Measurements from ENCODE around the gene PPP1R18. TPM values are rescaled to one million over a fixed set of nuclear protein-coding genes. Genes with fewer than 3 reads are reported as not detected.

Gene PPP1R18
- total RNA-seq, 1 experiment from 2014 or later = 50.9 TPM

DNA sequence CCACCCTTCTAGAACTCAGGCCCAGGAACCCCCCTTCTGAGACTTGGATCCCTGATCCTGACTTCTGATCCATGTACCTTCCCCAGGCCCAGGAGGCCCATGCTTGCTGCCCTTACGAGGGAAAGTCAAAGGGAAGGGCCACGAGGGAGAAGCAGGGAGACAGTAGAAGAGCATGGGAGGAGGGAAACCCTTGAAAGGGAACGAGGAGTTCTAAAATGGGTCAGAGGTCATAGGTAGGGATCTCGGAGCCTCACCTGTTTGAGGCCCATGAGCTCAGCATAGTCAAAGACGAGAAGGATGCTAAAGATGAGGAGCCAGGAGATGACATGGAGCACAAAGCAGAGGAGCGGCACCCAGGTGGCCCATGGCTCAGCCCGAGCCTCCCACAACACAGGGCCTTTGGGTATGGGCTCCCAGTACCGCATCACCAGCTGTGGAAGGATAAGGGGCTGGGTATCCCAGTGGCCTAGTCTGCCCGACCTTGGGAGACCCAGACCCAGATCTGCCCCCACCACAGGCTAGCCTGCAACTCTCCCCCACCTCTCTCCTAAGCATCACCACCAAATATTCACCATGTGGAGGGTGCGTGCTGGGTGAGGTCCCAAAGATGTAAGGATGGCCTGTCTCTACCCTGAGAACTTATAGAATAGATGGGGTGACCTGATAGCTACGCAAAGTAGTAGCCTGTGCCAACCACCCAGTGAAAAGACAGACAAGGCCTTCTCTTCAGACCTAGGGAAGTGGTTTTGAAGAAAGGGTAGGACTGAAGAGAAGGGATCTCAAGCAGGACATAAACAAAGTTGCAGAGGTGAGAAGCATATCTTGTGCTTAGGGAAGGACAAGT is 2.8 kb upstream of the PPP1R18 start:
- DNase-seq (ENCODE audit: low spot score) = no peak

DNA sequence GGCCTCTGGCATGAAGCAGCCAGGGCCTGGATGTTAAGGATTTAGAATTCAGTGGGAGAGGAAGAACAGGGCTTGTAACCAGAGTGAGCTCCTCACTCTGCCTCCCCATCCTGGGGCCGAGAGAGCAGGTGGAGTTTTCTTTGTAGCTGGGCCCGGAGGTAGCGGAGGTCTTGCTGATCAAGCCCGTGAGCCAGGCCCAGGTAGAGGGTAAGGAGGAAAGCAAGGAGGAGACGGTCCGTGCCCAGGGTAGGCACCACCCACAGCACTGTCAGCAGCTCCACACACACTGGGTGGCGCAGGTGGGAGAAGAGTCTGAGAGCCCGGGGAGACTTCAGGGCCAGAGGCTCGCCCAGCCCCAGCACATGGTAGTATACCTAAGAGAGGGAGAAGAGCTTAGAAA is 2.1 kb upstream of the PPP1R18 start:
- no peak for DNase-seq (ENCODE audit: low spot score)

DNA sequence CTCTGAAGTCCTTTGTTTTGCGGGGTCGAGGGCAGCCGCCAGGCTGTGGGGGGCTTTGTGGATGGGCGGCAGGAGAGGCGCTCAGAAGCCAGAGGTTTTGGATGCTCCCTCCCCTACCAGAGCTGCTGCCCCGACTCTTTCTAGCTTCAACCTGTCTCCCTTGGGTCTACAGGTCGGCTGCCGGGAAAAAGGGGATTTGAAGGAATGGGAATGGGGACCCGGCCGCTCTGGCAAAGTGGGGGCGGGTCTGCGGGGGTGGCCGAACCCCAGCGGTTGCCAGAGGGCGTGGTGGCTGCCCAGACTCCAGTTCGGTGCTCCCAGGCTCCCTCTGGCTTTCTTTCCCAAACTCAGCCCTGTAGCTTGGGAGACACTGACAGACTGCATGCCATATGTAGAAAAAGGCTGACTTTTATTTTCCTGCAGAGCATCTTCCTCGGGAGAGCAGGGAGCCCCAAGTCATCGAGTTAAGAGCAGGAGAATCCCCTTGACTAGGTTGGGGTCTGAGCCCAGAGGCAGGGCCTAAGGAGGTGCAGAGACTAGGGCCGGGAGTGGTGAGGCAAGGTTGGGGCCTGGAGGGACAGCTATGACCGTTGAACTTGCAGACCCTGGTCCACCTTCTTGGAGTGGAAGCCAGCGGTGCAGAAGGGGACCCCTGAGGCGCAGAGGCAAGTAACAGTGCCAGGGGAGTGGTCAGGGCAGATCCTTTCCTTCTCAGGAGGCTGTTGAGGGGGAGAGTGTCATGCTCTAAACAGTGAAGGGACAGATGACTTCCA is 1.4 kb upstream of the PPP1R18 start:
- peak; percentile 57 for DNase-seq (ENCODE audit: low spot score)

DNA sequence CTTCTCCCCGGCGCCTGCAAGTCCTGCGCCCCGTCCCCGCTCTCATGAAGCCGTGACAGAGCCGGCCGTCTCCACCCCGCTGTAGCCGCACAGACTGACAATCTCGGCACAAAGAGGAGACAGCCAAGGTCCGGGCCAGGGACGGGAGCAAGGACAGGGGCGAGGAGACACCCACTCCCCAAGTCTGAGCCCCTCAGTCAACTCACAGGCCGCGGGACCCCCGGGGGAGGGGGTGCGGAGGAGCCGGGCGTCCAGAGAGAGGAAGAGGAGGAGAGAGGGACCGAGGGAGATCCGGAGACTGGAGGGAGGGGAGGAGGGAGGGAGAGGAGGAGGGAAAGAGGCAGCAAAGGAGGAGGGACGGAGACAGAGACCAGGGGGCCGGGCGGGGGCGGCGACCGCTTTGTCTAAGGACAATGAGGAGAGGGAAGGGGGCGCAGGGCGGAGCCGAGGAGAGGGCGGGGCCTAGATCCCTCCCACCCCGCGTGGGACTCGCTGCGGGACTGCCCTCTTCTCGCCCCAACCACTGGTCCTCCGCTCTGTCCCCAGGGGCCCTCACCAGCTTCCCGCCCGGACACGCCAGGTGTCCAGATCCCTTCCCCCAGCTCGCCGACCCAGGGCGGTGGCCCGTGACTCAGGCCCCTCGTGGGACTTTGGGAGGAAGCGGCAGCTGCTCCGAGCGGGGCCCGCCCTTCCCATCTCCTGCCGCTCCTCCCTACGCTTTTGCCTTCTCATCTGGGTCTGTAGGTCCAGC is 638 bp upstream of the PPP1R18 start:
- peak; percentile 95 for DNase-seq (ENCODE audit: low spot score)

DNA sequence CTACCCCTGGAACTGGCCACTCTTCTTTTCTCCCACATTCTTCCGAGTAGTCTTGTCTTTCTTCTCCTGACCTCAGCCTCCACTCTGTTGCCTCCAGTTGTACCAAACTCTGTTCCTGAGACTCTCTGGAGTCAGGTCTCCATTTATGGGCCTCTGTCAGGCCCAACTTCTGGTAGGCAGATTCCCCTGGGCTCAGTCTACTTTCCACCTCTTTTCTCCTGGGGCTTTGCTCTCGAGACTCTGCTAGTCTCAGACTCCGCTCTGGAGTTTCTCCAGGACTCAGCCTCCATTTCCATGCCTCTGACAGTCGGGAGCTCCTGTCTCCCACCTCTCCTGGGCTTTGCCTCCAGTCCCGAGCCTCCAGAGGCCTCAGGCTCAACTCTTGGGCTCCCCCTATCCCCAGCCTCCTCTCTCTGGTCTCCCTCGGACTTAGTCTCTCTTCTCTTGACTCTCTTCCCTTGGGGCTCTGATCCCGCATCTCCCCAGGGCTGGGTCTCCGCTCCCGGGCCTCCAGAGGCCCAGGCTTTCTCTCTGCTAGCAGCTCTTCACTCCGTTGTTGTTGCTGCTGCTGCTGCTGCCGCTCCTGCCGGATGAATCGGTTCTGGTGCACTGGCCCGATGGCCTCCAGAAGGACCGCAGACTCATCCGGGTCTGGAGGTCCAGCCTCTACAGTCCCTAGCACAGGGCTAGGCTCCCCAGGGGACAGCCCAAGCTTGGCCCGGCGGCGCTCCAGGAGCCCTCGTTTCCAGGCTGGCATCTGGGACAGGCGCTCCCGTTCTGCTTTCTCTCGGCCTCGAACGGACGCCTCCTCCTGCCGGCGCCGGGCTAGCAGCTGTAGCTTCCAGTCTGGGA is 1.1 kb downstream of the PPP1R18 start:
- DNase-seq (ENCODE audit: low spot score) = no peak

DNA sequence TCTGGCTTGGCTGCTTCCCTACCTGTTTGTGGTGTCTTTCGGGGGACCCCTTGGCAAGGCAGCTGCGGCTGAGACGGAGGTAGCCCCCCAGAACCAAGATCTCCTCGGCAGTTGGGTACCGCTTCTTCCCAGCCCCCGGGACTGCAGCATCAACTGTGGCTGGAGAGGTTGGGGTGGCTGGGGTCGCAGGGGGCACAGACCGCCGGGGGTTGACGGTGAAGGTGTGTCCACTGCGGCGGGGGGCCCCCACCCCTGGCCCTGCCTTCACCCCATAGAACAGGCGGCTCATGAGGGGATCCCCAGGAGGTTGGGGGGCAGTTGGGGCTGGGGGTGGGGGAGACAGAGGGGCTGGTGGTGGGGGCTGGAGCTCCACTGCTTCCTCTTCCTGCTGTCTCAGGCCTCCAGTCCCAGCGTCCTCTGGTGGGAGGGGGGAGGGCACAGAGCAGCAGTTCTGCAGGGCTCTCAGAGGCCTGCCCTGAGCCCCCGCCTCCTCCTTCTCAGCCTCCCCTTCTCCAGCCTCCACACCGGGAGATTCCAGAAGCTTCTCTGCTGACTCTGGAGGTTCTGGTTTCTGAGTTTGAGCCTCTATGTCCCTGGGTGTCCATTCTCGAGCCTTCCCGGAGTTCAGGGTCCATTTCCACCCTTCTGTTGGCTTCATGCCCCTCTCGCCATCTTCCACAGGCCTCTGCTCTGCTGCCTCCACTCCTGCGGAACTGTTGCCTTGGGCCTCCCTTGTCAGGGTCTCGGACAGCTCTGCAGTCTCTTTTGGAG is 1.9 kb downstream of the PPP1R18 start:
- DNase-seq (ENCODE audit: low spot score) = peak; percentile 23

DNA sequence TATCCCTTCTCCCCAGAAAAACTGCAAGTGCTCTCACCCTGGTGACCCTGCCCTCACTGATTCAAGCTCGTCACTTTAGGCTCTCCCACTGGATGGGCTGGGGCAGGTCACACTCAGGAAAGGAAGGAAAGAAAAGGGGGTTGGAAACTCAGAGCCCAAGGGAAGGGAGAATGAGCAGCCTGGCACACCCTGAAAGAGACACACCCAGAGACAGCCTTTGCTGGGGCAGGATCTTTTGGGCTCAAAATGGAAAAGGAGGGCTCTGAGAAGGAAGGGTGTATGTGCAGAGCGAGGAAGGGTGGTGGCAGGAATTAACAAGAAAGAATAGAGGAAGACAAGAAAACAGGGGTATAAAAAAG is 2.5 kb downstream of the PPP1R18 start:
- DNase-seq (ENCODE audit: low spot score) = no peak

DNA sequence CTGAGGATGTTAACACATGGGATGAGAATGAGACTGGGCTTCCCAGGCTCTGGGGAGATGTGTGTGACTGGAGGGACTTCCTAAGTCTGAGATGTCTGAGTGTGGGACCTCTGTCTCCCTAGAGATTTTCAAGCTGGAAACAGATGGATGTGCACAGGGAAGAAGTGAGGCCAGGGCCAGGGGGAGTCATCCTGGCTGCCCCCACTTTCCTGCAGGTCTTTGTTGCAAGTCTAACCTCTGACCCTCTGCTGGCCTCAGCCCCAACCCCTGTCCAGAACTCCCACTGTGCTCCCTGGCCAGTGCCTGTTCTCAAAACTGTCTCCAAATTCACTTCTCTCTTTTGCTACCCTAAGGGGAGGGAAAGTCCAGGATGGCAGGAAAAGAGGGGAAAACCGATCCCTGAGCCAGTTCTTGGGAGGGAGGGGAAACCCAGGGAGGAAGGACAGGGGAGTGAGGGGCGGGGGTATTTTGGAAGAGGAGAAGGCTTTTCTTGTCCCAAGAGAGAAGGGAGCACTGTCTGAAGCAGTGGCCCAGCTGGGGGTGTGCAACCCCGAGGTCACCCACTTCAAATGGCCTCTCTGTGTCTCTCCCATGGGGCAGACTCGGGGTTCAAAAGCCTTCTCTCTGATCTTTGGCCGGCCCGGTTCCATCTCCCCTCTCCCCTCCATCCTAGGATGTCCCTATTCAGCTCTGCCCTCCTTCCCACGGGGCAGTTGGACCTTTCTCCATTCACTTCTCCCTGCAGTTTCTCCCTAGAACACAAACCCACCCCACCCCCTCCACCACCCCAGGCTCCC is 3.1 kb downstream of the PPP1R18 start:
- no peak for DNase-seq (ENCODE audit: low spot score)

DNA sequence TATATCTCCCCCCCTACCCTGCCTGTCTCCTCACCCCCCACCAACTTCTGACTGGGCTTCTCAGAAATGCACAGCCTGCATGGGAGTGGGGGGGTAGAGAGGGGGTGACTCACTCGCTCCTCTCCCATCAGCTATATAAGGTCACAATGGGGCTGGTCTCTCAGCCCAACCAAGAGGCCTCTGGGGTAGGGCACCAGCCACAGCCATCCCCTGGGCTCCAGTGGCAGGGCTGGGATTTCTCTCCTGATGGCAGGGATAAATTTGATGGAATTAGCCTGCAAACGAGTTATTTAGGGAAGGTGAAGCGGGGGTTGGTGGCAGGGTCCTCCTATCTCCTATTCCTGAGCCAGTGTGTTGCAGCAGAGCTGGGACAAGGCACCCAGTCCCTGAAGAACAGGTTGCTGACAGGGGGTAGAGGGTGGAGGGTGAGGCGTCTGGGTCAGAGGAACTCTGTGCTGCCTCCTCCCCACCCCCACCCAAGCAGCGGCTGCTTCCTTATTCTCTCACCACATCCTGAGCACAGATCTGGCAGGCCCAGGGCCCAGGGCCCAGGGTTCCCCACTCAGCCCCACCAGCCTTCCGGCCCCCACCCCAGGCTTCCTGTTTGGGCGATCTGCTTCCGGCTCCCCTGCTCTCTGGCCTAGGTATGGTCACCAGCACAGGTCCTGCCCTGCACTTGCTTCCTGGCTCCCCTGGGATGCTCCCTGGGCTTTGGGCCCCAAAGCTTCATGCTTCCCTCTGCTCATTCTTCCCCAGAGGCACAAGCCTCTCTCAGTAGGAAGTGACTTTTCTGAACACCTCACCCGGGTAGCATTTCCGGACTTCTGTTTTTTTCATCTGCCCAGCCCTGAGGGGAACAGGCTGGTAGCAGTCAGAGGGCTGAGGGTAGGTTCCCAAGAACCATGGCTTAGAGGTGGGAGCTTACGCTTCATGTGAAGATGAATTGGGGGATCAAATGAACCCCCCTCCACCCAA is 4.0 kb downstream of the PPP1R18 start:
- DNase-seq (ENCODE audit: low spot score) = peak; percentile 82

DNA sequence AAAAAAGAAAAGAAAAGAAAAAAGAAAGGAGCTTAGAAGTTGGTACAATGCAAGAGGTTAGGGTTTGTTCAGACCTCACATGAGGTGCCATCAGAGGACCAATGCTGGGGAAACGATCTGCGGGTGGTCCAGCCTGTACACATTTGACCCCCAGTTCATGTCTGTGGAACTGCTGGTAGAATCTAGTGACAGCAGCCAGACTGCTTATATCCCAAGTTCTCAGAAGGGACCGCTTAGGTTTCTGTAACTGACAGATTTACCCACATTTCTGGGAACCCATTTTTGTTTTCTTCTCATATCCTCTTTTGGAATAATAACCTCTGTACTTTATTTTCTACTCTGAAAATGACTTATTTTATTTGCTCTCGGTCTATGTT is 4.7 kb downstream of the PPP1R18 start:
- no peak for DNase-seq (ENCODE audit: low spot score)

DNA sequence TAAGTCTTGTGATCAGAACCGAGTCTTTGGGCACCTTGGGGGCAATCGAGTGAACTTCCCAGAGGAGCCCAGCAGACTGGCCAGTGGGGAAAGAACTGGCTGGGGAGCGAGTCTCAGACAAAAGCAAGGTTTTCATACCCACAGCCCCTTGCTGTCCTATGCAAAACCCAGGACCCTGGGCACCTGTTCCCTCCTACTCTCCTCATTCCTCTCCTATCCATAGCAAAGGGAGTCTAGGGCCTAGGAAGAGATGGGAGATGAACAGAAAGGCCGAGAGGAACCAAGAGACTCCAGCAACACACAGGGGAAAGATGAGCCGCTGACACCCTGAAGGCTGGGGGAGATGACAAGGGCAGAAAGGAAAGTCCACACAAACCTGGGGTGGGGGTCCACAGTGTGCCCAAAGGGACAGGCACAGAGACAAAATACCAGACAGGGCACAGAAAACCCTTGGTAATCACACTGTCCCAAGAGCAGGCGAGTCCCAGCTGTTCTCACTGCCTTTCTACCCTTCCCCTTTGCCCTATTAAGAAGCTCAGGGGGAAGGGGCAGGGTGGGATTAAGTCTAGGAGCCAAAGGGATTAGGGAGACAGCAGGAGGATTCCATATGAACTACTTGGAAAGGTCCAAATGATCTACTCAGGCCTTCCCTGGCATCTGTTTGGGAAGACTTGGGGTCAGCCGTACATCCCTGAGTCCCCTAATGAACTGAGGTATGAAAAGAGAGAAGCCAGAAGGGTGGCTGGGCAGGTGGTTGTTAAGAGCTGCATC is 6.5 kb downstream of the PPP1R18 start:
- no peak for DNase-seq (ENCODE audit: low spot score)

DNA sequence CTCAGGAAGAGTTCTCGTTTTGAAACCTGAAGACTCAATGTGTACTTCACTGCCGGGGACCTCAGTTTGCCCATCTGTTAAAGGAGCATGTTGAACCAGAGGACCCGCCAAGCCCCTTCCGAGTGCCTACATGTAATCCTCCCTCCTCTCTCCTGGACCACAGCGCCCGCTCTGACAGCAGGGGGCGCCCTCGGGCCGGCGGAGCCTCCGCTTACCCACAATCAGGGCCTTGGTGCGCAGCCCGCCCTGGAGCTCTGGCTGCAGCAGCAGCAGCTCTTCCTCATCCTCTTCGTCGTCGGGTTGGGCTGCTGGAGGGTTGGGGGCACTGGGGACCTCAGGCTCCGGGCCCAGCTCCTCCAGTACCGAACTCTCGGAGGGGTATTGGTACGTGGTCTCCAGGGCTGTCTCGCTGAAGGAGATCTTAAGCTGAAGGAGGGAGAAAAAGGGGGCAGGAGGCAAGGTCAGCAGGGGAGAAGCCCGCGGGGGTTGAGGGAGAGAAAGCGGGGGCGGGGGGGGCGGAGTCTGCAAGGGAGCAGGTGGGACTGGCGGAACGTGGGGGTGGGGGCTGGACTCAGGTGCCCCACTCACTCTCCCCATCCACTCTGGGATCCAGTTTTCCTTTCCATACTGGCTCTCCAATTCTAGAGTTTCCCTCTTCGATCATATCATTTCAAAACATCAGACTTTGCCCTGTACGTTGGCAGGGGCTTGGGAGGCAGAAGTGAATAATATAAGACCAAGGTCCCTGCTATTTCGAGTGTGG is 7.3 kb downstream of the PPP1R18 start:
- peak; percentile 29 for DNase-seq (ENCODE audit: low spot score)

DNA sequence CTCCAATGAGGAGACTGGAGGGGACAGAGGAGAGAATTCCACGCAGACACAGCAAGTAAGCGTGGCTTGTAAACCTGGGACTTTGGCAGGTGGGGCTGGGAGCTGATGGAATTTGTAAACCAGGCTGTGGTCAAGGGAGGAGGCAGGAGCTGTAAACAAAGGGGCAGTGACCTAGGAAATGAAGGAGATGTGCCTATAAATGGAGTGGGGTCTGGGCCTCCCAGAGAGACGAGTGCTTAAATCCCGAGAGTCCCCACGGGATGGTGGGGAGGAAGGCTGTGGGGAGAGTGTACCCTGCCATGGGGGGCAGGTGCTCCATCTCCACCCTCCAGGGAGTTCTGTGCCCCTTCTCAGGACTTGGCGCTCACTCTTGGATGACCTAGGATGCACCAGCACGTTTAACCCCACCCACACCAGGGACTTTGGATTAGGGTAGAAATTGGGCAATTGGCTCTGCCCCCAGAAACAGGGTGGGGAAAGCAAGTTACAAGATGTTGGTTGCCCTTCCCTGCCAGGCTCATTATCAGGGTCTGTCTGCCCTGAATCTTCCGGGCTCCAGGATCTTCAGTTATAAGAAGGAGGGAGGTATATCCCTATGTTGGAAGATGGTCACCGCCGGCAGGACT is 9.7 kb downstream of the PPP1R18 start:
- DNase-seq (ENCODE audit: low spot score) = no peak

DNA sequence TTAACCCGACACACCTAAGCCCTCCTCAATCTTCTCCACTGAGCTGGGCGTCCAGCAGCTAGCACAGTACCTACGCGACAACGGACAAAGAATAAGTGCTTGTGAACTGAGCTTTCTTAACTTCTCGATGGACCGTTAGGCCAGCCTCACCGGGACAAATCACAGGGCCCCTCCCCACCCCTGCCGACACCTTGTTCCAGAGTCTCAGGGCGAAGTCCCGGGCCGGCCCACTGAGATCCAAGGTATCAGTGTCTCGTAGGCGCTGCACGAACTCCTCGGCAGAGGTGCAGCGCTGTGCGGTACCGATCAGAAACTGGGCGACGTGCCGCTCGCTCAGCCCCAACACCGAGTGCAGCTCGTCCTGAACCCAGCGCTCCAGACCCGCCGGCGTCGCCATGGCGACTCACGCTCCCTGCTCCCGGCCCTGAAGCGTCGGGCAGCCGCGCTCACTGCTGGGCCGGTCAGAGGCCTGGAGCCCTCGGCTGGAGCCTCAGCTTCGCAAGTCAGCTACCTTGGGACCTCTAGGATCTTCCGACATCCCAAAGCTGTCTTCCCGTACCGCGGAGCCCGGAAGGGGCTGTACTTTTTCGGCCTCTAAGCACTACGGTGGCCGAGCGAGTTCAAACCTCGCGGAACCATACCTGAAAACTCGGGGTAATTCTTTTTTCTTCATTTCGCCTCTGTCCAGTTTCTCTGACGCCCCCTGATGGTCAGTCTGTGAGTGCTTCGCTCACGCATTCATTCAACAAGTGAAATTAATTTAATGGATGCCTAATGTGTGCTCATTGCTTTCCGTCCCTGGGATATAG is 13.8 kb downstream of the PPP1R18 start, which contains the start of gene DHX16:
DHX16 (minus strand) TSS at position 562 of the 809 bp plus-strand sequence; CDS start at position 397, 165 bp downstream.
- DNase-seq (ENCODE audit: low spot score) = peak; percentile 94

DNA sequence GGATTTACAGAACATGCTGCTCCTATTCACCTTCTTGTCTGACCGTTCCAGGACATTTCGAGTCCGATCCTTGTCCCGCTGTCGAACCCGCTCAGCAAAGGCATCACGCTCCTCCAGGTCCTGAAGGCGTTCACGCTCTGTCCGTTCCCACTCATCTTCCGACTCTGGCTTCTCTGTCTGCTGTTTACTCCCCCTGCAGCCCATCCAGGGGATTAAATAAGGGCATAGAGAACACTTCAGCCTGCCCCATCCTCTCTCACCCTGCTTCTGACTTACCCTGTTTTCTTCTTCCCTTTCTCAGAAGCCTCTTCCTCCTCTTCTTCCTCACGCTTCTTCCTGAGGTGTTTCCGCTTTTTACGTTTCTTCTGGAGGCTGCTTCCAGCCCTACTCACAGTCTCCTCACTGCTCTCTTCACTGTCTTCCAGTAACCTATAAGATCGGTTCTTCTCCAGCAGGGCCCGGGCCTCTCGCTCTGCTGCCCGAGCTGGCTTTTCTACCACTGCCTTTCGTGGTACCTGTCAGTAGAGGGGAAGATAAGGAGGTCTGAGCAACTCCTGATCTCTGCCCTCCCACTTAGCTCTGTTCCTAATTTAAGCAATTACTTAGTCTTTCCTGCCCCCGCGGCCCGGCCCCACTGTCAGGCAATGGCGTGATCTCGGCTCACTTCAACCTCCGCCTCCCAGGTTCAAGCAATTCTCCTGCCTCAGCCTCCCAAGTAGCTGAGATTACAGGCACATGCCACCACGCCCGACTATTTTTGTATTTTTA is 15.5 kb downstream of the PPP1R18 start:
- DNase-seq (ENCODE audit: low spot score) = no peak
